IMR-90 (cell line): ENCODE data around the gene SLC4A8. TPM values are rescaled to one million over a fixed set of nuclear protein-coding genes. Genes with fewer than 3 reads are reported as not detected.

Source experiments
- ATAC-seq: fragments of 200-7000 bp; cut with Tn5 transposase; 2 replicates; pipeline ENCODE4 v1.9.1; 2020; ENCODE audit warnings: low read depth, mild to moderate bottlenecking, moderate library complexity
- BruUV-seq: library from RNA; stranded (reverse); fragments of 400-500 nt; replicated peaks from 2 replicates; lab custom pipeline; 2021; lab: Mats Ljungman, UMichigan
- CTCF ChIA-PET: fragments of 300-600 bp; formaldehyde crosslinking; extraction: SDS; loops from one replicate; lab custom pipeline; 2021; ENCODE audit warnings: antibody characterized with exemption; lab: Yijun Ruan, JAX
- POLR2A ChIA-PET: fragments of 300-600 bp; sonication (Branson Sonifier 250); formaldehyde crosslinking; loops from one replicate; lab custom pipeline; 2022; ENCODE audit warnings: antibody characterized with exemption; ENCODE audit not compliant: unreplicated experiment; lab: Charles Lee
- DNase-seq: peaks from one replicate; pipeline ENCODE4 v3.0.0; 2013
- H2AFZ ChIP-seq: replicated peaks from 2 replicates; pipeline ENCODE3; 2013; ENCODE audit warnings: low read length, mild to moderate bottlenecking; ENCODE audit not compliant: poor library complexity
- H2AK5ac ChIP-seq: 2 replicates; pipeline ENCODE4 v1.6.1; 2013; ENCODE audit warnings: low read depth, low read length, inconsistent platforms
- H2AK9ac ChIP-seq: replicated peaks from 2 replicates; pipeline ENCODE3; 2013; ENCODE audit warnings: mild to moderate bottlenecking, low read depth, low read length, moderate library complexity; ENCODE audit not compliant: poor library complexity
- H2BK120ac ChIP-seq: 2 replicates; pipeline ENCODE4 v1.6.1; 2013; ENCODE audit warnings: low read depth, low read length, inconsistent platforms
- H2BK15ac ChIP-seq: 3 replicates; pipeline ENCODE4 v1.6.1; 2013; ENCODE audit warnings: low read depth, low read length, inconsistent platforms
- H2BK20ac ChIP-seq: 2 replicates; pipeline ENCODE4 v1.6.1; 2013; ENCODE audit warnings: low read depth, mild to moderate bottlenecking, inconsistent platforms, low read length, moderate library complexity
- H2BK5ac ChIP-seq: 2 replicates; pipeline ENCODE4 v1.6.1; 2013; ENCODE audit warnings: mild to moderate bottlenecking, low read depth, low read length, inconsistent platforms; ENCODE audit not compliant: poor library complexity, severe bottlenecking
- H3K14ac ChIP-seq: replicated peaks from 2 replicates; pipeline ENCODE4 v1.6.1; 2013; ENCODE audit warnings: low read depth, low read length, inconsistent platforms
- H3K18ac ChIP-seq: 2 replicates; pipeline ENCODE4 v1.6.1; 2013; ENCODE audit warnings: low read depth, low read length, control low read depth
- H3K23ac ChIP-seq: 2 replicates; pipeline ENCODE4 v1.6.1; 2013; ENCODE audit warnings: low read depth, low read length, inconsistent platforms
- H3K27ac ChIP-seq: 2 replicates; pipeline ENCODE4 v1.5.1; 2013; ENCODE audit warnings: mild to moderate bottlenecking, control low read depth, low read length; ENCODE audit not compliant: insufficient read depth
- H3K27me3 ChIP-seq: 2 replicates; pipeline ENCODE4 v1.6.1; 2013; ENCODE audit warnings: low read length; ENCODE audit not compliant: control insufficient read depth, insufficient read depth
- H3K36me3 ChIP-seq: 2 replicates; pipeline ENCODE4 v1.6.1; 2013; ENCODE audit warnings: low read length, mixed read lengths; ENCODE audit not compliant: control insufficient read depth, insufficient read depth
- H3K4ac ChIP-seq: 2 replicates; pipeline ENCODE4 v1.6.1; 2013; ENCODE audit warnings: low read depth, low read length, inconsistent platforms
- H3K4me1 ChIP-seq: 2 replicates; pipeline ENCODE4 v1.6.1; 2013; ENCODE audit warnings: low read length, mixed read lengths; ENCODE audit not compliant: control insufficient read depth, insufficient read depth
- H3K4me2 ChIP-seq: 2 replicates; pipeline ENCODE4 v1.6.1; 2013; ENCODE audit warnings: low read depth, mild to moderate bottlenecking, control low read depth, low read length, moderate library complexity
- H3K4me3 ChIP-seq: 2 replicates; pipeline ENCODE4 v1.5.1; 2013; ENCODE audit warnings: low read depth, mild to moderate bottlenecking, control low read depth, low read length, moderate library complexity; ENCODE audit not compliant: insufficient read depth
- H3K56ac ChIP-seq: 2 replicates; pipeline ENCODE4 v1.6.1; 2013; ENCODE audit warnings: low read length, inconsistent platforms; ENCODE audit not compliant: insufficient read depth; ENCODE audit errors: extremely low read depth
- H3K79me1 ChIP-seq, 2 experiments: 2 replicates each; pipeline ENCODE4 v1.6.1; 2013; ENCODE audit warnings: low read length in 2 of 2, inconsistent platforms in 1 of 2, low read depth in 1 of 2
- H3K9ac ChIP-seq: 2 replicates; pipeline ENCODE4 v1.6.1; 2013; ENCODE audit warnings: low read depth, low read length, control low read depth
- H3K9me1 ChIP-seq: 2 replicates; pipeline ENCODE4 v1.6.1; 2013; ENCODE audit warnings: low read length, inconsistent platforms; ENCODE audit not compliant: insufficient read depth
- H3K9me3 ChIP-seq: 2 replicates; pipeline ENCODE4 v1.6.1; 2013; ENCODE audit warnings: low read length; ENCODE audit not compliant: control insufficient read depth, insufficient read depth
- H4K20me1 ChIP-seq: 2 replicates; pipeline ENCODE4 v1.6.1; 2013; ENCODE audit warnings: low read length, inconsistent platforms; ENCODE audit not compliant: insufficient read depth
- H4K5ac ChIP-seq: 2 replicates; pipeline ENCODE4 v1.6.1; 2013; ENCODE audit warnings: mild to moderate bottlenecking, low read depth, low read length, control low read depth
- H4K8ac ChIP-seq, 2 experiments: 2 replicates each; pipeline ENCODE4 v1.6.1; 2013; ENCODE audit warnings: low read depth in 2 of 2, low read length in 2 of 2, control low read depth in 1 of 2, inconsistent platforms in 1 of 2
- H4K91ac ChIP-seq: 2 replicates; pipeline ENCODE4 v1.6.1; 2013; ENCODE audit warnings: low read depth, low read length, inconsistent platforms; ENCODE audit not compliant: insufficient read depth
- CEBPB ChIP-seq: IDR thresholded peaks from 2 replicates; pipeline ENCODE4 v1.6.1; 2012; ENCODE audit warnings: low read depth, low read length, improper control_type of control experiment
- FOS ChIP-seq: fragments of 150-350 bp; IDR thresholded peaks from 2 replicates; pipeline ENCODE4 v1.6.1; 2016; ENCODE audit warnings: low read depth, low read length
- NFE2L2 ChIP-seq: fragments of 150-350 bp; IDR thresholded peaks from 2 replicates; pipeline ENCODE4 v1.6.1; 2016; ENCODE audit warnings: low read depth, mild to moderate bottlenecking, low read length
- WGBS, 2 experiments: methylation state at CpG; one replicate each; pipeline versions ENCODE4 v1.1.5 to v1.1.7; 2013; ENCODE audit warnings: missing lambda C conversion rate in 2 of 2; ENCODE audit not compliant: insufficient read length in 1 of 2; ENCODE audit errors: extremely low coverage in 2 of 2; 5-methylcytosine and 5-hydroxymethylcytosine counted together
- dilution Hi-C: fragments of 300-500 bp; cut with HindIII; formaldehyde crosslinking; loops from one replicate; pipeline ENCODE4 v1.14.3; 2018; ENCODE audit warnings: low sequenced_read_pairs; ENCODE audit not compliant: unreplicated experiment
- in situ Hi-C: fragments of 300-500 bp; cut with MboI; formaldehyde crosslinking; loops from 3 replicates; pipeline ENCODE4 v1.14.3; 2019; ENCODE audit warnings: low sequenced_read_pairs, inconsistent platforms, mixed read lengths
- intact Hi-C: fragments of 100-400 bp; cut with micrococcal nuclease; formaldehyde crosslinking; loops from 2 replicates; pipeline ENCODE4 v1.10.0; 2022
- polyA plus RNA-seq, 3 experiments: library from polyadenylated mRNA; depleted of rRNA; stranded (reverse); fragments of >200 nt; gene quantifications; 2 replicates each; pipeline ENCODE4 v1.2.3, GENCODE V29; 2012; ENCODE audit warnings: low replicate concordance in 1 of 3
- total RNA-seq: library from RNA; depleted of rRNA; stranded (reverse); fragments of >200 nt; gene quantifications from 2 replicates; pipeline ENCODE4 v1.2.3, GENCODE V29; 2012

Gene SLC4A8
- total and polyA plus RNA-seq, 2 of the 4 experiments (the other 2 are of a cell fraction), result 3.1 to 5.2 TPM

GRCh38 chr12:51388069-51388799 lies 36.4 kb upstream of the SLC4A8 start:
- Histone ChIP-seq H2BK15ac (peak overlapping the region; percentile 88; the same call in 2 of the 3 replicates), H3K27ac (peak overlapping the region; percentile 2; the same call in 1 of the 2 replicates), H3K79me1 (peaks cover 0 to 22% of the 10 kb centered on the region in 2 experiments; a peak in 2 of 4 replicates), H3K36me3 (no peaks in the 10 kb centered on the region), H4K5ac (no peak overlapping the region), H3K23ac (peak overlapping the region; percentile 32), H3K4me3 (no peak overlapping the region), H3K4ac (peak overlapping the region; percentile 44), H4K8ac (peak overlapping the region; percentile 30 to 82; a peak in 3 of 4 replicates), H3K27me3 (no peaks in the 10 kb centered on the region), H2BK120ac (peak overlapping the region; percentile 78), H2AK5ac (peak overlapping the region; percentile 79), H4K20me1 (no peaks in the 10 kb centered on the region), H3K18ac (peak overlapping the region; percentile 3; the same call in 1 of the 2 replicates), H2AK9ac (no peak overlapping the region), H2AFZ (peak overlapping the region; percentile 69), H3K4me2 (no peak overlapping the region), H3K9me1 (peaks cover 20% of the 10 kb centered on the region), H4K91ac (peak overlapping the region; percentile 74), H2BK5ac (peak overlapping the region; percentile 22), H3K14ac (peak overlapping the region; percentile 38), H3K4me1 (peaks cover 17% of the 10 kb centered on the region), H3K56ac (peak overlapping the region; percentile 22), H3K9ac (no peak overlapping the region), H2BK20ac (peak overlapping the region; percentile 89), H3K9me3 (no peaks in the 10 kb centered on the region)
- peak; percentile 43; the same call in 1 of the 2 replicates for TF ChIP-seq NFE2L2
- TF ChIP-seq CEBPB, result peak; percentile 64; the same call in 1 of the 2 replicates
- no peak for TF ChIP-seq FOS
- dilution Hi-C loops, result no loop called here
- ATAC-seq, result peak; percentile 7
- peak; percentile 60 for DNase-seq
- no TSS peak for BruUV-seq
- WGBS, 2 experiments, result 45% methylated on average over 7 of the region's 10 CpGs; no CpG with 5 or more reads in 1 of the 2 experiments
- CTCF ChIA-PET, result interaction anchor here (0.7 kb wide), 1 partner anchor 14 kb away, joined by 3 read pairs; no protein-coding TSS in a partner anchor
- intact Hi-C loops, result no loop called here
- in situ Hi-C loops, result no loop called here
- POLR2A ChIA-PET, result no interaction called here
